ENCODE measurements around the gene FHL1. TPM values are rescaled to one million over a fixed set of nuclear protein-coding genes. Genes with fewer than 3 reads are reported as not detected.

FHL1 gene
- total and polyA plus RNA-seq, 12 donors = 367 to 3,919 (median 2,586) TPM

DNA sequence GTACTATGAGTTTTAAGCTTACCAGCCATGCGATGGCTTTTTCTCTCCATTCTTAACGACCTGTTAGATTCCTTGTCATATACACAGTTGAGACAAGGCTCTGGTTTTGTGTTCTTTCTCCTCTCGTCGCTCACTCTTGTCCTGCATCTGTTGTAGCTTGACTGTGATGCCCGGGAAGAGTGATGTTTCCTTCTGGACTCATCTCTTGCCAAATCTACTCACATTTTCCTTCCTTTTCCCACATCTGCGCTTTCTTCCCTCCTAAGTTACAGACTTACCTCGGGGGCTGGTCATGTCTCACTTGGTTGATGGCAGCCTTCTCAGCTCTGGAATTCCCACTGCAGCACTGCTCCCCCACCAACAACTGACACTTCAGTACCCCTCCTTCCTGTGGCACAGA lies 108.7 kb downstream of the FHL1 start:
- Histone ChIP-seq H3K27me3 (no peaks in the 10 kb centered on the region), H3K4me3 (peak overlapping the region in 1 of 10 donors; percentile 7), H3K4me1 (peaks cover 0 to 15% (median 11%) of the 10 kb centered on the region in 9 donors), H3K27ac (peak overlapping the region in 8 of 10 donors; percentile 15 to 76 (median 64)), H3K9me3 (no peaks in the 10 kb centered on the region), H3K36me3 (no peaks in the 10 kb centered on the region)
- WGBS, 2 donors = 33 to 53% methylated on average over 7 of the region's 7 CpGs
- intact Hi-C loops (cut with DNase I) = loop anchor here in 1 of 10 donors (10.0 kb wide), 1 partner anchor 239 kb away; the partner anchor contains the start of gene HTATSF1
- ATAC-seq (peak in 3 of 8 donors; percentile 13 to 34 (median 15)), DNase-seq (no peak)
- TF ChIP-seq, protein P1, sequence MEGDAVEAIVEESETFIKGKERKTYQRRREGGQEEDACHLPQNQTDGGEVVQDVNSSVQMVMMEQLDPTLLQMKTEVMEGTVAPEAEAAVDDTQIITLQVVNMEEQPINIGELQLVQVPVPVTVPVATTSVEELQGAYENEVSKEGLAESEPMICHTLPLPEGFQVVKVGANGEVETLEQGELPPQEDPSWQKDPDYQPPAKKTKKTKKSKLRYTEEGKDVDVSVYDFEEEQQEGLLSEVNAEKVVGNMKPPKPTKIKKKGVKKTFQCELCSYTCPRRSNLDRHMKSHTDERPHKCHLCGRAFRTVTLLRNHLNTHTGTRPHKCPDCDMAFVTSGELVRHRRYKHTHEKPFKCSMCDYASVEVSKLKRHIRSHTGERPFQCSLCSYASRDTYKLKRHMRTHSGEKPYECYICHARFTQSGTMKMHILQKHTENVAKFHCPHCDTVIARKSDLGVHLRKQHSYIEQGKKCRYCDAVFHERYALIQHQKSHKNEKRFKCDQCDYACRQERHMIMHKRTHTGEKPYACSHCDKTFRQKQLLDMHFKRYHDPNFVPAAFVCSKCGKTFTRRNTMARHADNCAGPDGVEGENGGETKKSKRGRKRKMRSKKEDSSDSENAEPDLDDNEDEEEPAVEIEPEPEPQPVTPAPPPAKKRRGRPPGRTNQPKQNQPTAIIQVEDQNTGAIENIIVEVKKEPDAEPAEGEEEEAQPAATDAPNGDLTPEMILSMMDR (IDR thresholded peaks at IDR 0.05) = no peak

DNA sequence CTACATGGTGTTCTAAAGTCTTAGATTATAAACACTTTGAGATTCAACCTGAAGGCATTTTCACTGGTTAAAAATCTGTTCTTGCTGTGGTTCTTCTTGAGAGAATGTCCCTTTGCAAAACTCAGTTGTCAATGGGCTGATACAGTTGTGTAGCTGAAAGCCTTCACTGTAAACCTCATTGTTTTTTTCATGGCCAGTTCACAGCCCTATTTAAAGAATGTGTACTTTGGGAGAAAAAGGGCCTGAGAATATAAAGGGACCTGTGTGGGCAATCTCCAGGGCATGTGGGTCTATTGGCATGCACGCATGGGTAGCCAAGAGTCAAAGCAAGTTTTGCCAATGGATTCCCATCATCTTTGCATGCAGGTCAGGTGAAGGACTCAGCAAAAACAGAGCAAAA lies 111.6 kb downstream of the FHL1 start:
- TF ChIP-seq, protein P1 (IDR thresholded peaks at IDR 0.05) = no peak
- no peak overlapping the region for H3K4me3 ChIP-seq

DNA sequence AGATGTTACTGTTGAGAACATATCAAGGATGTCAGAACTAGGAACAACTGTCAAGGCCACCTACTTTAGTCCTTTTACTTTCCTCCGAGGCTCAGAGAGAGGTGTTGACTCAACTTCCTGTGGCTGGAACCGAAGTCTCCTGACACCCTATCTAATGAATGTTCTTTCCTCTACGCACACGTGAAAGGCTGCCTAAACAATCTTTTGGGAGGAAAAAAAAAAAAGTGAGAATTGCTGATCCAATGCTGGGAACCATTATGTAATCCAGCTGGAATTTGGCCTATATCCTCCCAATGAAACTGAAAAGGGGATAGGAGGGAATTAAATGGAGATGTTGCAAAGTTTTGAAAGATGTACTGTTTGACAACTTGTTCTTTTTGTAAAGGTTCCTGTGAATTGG lies 112.2 kb downstream of the FHL1 start:
- H3K4me1 ChIP-seq = peaks cover 0 to 27% (median 6%) of the 10 kb centered on the region in 9 donors
- intact Hi-C loops (cut with DNase I) = loop anchor here in 1 of 10 donors (10.0 kb wide), 1 partner anchor 235 kb away; the partner anchor contains the start of gene HTATSF1
- H3K9me3 ChIP-seq = no peaks in the 10 kb centered on the region
- TF ChIP-seq, protein P1 (IDR thresholded peaks at IDR 0.05) = no peak
- H3K4me3 ChIP-seq = no peak overlapping the region
- ATAC-seq = peak in 6 of 8 donors; percentile 47 to 81 (median 72)
- H3K27ac ChIP-seq = peak overlapping the region in 8 of 10 donors; percentile 16 to 62 (median 55)
- peaks cover 0 to 8% (median 0%) of the 10 kb centered on the region in 7 donors for H3K27me3 ChIP-seq
- 26 to 49% methylated on average over 4 of the region's 4 CpGs for WGBS, 2 donors
- DNase-seq = no peak
- H3K36me3 ChIP-seq = no peaks in the 10 kb centered on the region

More for the DNA sequence above, 111.6 kb downstream of the FHL1 start:
- ATAC-seq (no peak), DNase-seq (no peak)
- intact Hi-C loops (cut with DNase I) = loop anchor here in 1 of 10 donors (10.0 kb wide), 1 partner anchor 236 kb away; the partner anchor contains the start of gene HTATSF1
- H3K27ac ChIP-seq = peak overlapping the region in 5 of 10 donors; percentile 39 to 62 (median 58)
- WGBS, 2 donors = 70 to 92% methylated on average over 1 of the region's 1 CpG
- no peaks in the 10 kb centered on the region for H3K36me3 ChIP-seq
- peaks cover 0 to 27% (median 6%) of the 10 kb centered on the region in 9 donors for H3K4me1 ChIP-seq
- peaks cover 0 to 3% (median 0%) of the 10 kb centered on the region in 7 donors for H3K27me3 ChIP-seq
- H3K9me3 ChIP-seq = no peaks in the 10 kb centered on the region

DNA sequence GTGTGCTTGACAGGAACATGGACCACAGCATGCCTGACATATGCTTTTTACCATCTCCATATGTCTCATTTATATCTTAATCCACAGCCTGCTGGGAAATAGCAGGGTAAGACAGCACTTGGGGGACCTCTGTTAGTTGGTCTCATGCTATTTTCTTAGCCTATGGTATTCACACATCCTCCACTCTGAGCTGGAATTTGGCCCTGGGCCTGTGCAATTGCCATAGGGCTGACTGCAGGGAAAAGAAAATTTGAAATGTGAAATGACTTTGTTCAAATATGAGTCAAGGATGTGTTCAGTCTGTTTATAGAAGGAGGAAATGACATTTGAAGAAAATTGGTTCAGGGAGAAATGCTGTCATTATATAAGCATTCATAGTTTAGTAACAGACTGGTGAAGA lies 113.4 kb downstream of the FHL1 start:
- Histone ChIP-seq H3K4me1 (peaks cover 0 to 27% (median 6%) of the 10 kb centered on the region in 9 donors), H3K27me3 (peaks cover 0 to 13% (median 0%) of the 10 kb centered on the region in 7 donors), H3K27ac (peak overlapping the region in 3 of 10 donors; percentile 9 to 60 (median 16)), H3K4me3 (no peak overlapping the region), H3K9me3 (no peaks in the 10 kb centered on the region), H3K36me3 (no peaks in the 10 kb centered on the region)
- DNase-seq (no peak), ATAC-seq (no peak)
- TF ChIP-seq, protein P1 (IDR thresholded peaks at IDR 0.05) = no peak
- intact Hi-C loops (cut with DNase I) = loop anchor here in 2 of 10 donors (10.0 kb wide), 1 partner anchor 96 kb away; no protein-coding TSS in a partner anchor

Other genes with a start within 250 kb of the FHL1 start
- 10 to 100 TPM; 22.4 to 29.5 (median 26.4) TPM for gene MMGT1, start 173.5 kb upstream of the FHL1 start, total RNA-seq
- 10 to 100 TPM in 1 of 2 donors, 1 to 10 TPM in 1; 1.5 to 12.7 TPM for gene MMGT1, start 173.5 kb upstream of the FHL1 start, polyA plus RNA-seq
- 10 to 100 TPM; 12.9 to 18.5 (median 15.0) TPM for gene SLC9A6, start 162.1 kb upstream of the FHL1 start, total RNA-seq
- 10 to 100 TPM; 11.7 to 12.2 TPM for gene SLC9A6, start 162.1 kb upstream of the FHL1 start, polyA plus RNA-seq
- gene MAP7D3, start 103.9 kb downstream of the FHL1 start, total RNA-seq = 10 to 100 TPM; 11.6 to 16.2 (median 14.5) TPM
- 10 to 100 TPM in 1 of 2 donors, 1 to 10 TPM in 1; 8.1 to 12.5 TPM for gene MAP7D3, start 103.9 kb downstream of the FHL1 start, polyA plus RNA-seq
- gene ADGRG4, start 153.4 kb downstream of the FHL1 start, total RNA-seq = under 1 TPM in 2 of 10 donors, not detected in 8; 0.02 to 0.09 TPM
- not detected for gene ADGRG4, start 153.4 kb downstream of the FHL1 start, polyA plus RNA-seq

All from heart right ventricle (tissue), 16 donors.